SJSA1 (cell line): ENCODE data around the gene RAD51B. TPM values are rescaled to one million over a fixed set of nuclear protein-coding genes. Genes with fewer than 3 reads are reported as not detected.

Experiments
- DNase-seq, 2 experiments: peaks; one replicate each; pipeline ENCODE4 v3.0.0-alpha.2; 2015 to 2020; ENCODE audit warnings: low spot score in 2 of 2, low read depth in 1 of 2
- H3K27ac ChIP-seq: fragments of 250-450 bp; sonication (Bioruptor Pico); 2 replicates; pipeline ENCODE4 v1.5.1; 2020; ENCODE audit warnings: mild to moderate bottlenecking, moderate library complexity
- H3K27me3 ChIP-seq: fragments of 250-450 bp; sonication (Bioruptor Pico); replicated peaks from 2 replicates; pipeline ENCODE4 v1.5.1; 2020; ENCODE audit warnings: mild to moderate bottlenecking, moderate library complexity
- H3K36me3 ChIP-seq: fragments of 250-450 bp; sonication (Bioruptor Pico); 2 replicates; pipeline ENCODE4 v1.5.1; 2020; ENCODE audit warnings: mild to moderate bottlenecking
- H3K4me1 ChIP-seq: fragments of 250-450 bp; sonication (Bioruptor Pico); replicated peaks from 2 replicates; pipeline ENCODE4 v1.6.1; 2021; ENCODE audit warnings: mild to moderate bottlenecking
- H3K4me3 ChIP-seq: fragments of 250-450 bp; sonication (Bioruptor Pico); 2 replicates; pipeline ENCODE4 v1.5.1; 2020; ENCODE audit warnings: mild to moderate bottlenecking
- H3K9me3 ChIP-seq: fragments of 250-450 bp; sonication (Bioruptor Pico); replicated peaks from 2 replicates; pipeline ENCODE4 v1.5.1; 2020; ENCODE audit warnings: mild to moderate bottlenecking
- total RNA-seq: library from RNA; depleted of rRNA; stranded (reverse); fragments of >200 nt; shearing (Covaris generic); gene quantifications from 2 replicates; pipeline ENCODE4 v1.2.3, GENCODE V29; 2014

The RAD51B gene
- total RNA-seq, 1 experiment from 2014 or later: 4.7 TPM

DNA sequence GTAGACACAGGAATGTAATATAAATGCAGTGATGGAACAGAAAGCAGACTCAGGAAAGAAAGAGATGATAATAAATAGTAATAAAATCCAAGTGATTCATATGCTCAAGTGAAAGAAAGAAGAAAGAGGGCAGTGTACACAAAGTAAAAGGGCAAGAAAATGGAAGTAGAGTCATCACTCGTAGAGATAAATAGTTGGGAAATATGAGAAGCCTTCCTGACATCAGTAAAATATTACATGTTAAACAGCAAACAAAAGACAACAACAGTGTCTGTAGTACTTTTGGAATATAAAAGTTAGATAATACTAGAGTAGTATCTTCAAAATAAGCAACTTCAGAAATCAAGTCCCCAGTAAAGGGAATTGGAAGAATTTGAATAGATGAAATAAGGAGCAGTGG is 412.3 kb downstream of the RAD51B start:
- Histone ChIP-seq H3K36me3 (no peaks in the 10 kb centered on the region), H3K4me3 (no peak overlapping the region), H3K4me1 (peaks cover 53% of the 10 kb centered on the region), H3K9me3 (no peaks in the 10 kb centered on the region), H3K27ac (peak overlapping the region; percentile 88), H3K27me3 (no peaks in the 10 kb centered on the region)
- DNase-seq: peak in 1 of 2 experiments; percentile 48

DNA sequence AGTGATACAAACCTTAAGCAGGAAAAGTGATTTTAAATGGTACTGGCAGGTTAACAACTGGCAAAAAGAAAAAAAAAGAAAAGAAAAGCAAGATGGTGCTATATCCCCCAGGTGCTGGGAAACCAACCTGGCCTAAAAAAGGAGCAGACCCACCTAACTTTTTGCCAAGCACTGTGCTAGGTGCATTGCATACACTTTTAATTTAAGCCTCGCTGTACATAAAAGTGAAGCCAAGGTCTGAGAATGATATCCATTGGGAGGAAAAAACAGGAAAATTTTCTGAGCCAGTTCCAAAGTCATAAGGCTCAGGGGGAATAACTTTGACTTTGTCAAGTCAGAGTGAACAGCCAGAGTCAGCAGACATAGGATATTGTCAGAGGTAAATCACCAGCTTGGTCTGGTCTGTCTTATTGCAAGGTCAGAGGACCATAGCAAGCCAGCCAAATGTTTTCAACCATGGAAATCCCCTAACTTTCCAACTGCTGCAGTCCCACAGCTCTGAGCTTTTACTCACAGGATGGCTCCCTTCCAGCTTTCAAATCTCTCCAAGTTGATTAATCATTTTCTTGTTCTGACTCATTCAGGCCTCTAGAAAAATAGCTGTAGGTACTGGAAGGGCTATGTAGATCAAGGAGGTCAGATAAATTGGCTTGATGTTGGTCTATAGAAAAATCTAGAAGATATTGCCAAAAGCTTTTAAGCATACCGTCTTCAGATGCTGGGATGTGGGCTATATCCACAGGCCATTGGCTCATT is 412.9 kb downstream of the RAD51B start:
- no peaks in the 10 kb centered on the region for H3K27me3 ChIP-seq
- H3K9me3 ChIP-seq: no peaks in the 10 kb centered on the region
- H3K36me3 ChIP-seq: no peaks in the 10 kb centered on the region
- DNase-seq: peak; percentile 85 to 92
- peaks cover 53% of the 10 kb centered on the region for H3K4me1 ChIP-seq
- H3K4me3 ChIP-seq: no peak overlapping the region
- H3K27ac ChIP-seq: peak overlapping the region; percentile 88

DNA sequence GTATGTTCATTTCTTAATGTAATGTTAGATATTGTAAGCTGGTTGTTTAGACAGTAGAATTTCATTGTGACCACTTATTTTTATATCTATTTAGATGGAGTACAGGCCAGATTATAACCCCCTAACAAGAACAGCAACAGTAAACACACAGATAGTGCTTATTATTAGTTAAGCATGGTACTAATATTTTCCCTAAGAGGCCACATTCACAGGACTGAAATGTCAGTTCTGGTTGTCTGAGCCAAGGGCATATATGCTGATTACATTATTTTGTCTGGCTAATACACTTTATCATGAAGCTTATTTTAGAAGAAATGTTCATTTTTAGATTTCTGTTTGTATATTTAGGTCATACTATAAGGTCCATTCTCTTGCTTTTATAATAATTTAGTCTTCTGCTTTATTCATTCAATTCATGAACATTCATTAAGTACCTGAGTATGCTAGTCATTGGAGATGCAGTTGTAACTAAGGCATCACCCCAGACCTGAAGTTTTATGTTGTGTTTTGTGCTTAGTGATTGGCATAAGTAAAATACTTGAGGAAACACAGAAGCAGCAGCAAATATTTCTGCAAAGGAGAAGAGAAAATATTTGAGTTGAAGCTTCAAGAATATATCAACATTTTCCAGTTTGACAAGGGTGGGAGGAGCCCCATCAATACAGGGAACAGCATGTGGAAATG is 413.7 kb downstream of the RAD51B start:
- Histone ChIP-seq H3K4me3 (no peak overlapping the region), H3K9me3 (no peaks in the 10 kb centered on the region), H3K27ac (peak overlapping the region; percentile 45), H3K36me3 (no peaks in the 10 kb centered on the region), H3K27me3 (no peaks in the 10 kb centered on the region), H3K4me1 (peaks cover 53% of the 10 kb centered on the region)
- DNase-seq: no peak

DNA sequence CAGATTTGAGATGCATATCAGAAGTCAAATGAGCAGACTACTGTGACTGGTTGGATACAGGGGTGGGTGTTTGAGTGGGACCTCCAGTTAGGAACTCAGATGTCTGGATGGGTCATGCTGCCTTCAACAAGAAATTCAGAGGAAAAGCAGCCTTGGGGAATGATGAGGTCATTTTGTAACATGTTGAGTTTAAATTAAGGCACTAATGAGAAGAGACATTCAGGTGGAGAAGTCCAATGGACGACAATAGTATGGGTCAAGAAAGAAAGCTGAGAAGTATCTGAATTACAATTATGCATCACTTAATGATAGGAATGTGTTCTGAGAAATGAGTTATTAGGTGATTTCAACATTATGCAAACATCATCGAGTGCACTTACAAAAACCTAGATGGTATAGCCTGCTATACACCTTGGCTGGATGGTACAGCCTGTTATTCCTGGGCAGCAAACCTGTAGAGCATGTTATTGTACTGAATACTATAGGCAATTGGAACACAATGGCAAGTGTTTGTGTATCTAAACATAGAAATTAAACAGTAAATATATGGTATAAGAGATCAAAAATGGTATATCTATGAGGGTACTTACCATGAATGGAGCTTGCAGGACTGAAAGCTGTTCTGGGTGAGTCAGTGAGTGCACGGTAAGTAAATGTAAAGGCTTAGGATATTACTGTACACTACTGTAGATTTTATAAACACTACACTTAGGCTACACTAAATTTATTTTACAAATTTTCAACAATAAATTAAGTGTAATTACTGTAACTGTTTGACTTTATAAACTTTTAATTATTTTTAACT is 414.7 kb downstream of the RAD51B start:
- DNase-seq: no peak
- Histone ChIP-seq H3K27me3 (no peaks in the 10 kb centered on the region), H3K27ac (0 out of 2 replicates have a peak overlapping the region, but pooled peaks have one; percentile 1), H3K36me3 (no peaks in the 10 kb centered on the region), H3K4me3 (no peak overlapping the region), H3K4me1 (peaks cover 53% of the 10 kb centered on the region), H3K9me3 (no peaks in the 10 kb centered on the region)

DNA sequence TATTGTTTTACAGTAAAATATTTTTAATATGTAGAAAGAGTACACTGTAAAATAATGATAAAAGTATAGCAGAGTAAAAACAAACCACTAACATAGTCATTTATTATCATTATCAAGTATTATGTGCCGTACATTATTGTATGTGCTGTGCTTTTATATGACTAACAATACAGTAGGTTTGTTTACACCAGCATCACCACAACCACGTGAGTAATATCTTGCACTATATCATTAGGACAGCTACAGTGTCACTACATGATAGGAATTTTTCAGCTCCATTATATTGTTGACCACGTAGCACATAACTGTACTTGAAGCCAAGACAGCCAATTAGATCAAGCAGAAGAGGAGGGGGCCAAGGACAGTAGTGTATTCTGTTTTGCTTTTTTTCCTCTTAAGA is 415.4 kb downstream of the RAD51B start:
- Histone ChIP-seq H3K27me3 (no peaks in the 10 kb centered on the region), H3K9me3 (no peaks in the 10 kb centered on the region), H3K27ac (no peak overlapping the region), H3K4me3 (no peak overlapping the region), H3K36me3 (no peaks in the 10 kb centered on the region), H3K4me1 (peaks cover 52% of the 10 kb centered on the region)
- no peak for DNase-seq

DNA sequence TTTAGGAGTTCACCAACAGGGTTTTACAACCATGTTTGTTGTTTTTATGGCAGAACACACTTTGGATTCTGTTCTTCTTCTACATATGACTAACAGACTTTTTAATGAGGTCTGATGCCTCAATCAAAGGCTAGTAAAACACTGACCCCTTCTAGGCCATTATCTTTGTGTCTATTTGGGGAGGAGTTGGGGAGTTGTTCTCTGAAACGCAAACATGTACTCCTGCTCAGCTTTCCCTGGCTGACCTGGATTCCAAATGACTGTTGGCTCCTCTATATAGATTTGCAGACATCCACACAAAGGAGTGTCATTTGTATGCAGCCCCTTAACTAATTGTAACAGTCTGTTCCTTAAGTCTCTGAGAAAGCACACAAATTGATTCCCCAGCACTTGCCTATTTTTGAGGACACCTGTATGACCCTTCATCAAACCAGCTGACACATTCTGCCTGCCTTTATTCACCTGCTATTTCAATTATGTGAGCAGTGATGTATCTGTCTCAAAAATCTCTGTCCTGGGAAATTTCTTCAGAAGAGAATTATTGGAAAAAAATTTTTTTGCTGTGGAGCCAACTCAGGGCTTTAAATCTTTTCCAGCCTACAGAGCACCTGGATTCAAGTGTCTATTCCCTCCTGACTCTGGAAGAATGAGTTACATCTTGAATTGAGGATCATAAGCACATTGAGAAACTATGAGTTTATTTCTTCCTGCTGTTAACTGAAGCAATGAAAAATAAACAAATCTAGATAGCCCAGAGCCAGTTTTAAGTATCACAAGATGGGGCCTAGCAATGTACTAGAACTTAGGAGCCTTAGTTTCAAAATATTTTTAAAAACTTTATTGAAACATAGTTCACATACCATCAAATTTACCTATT is 417.2 kb downstream of the RAD51B start:
- Histone ChIP-seq H3K27ac (no peak overlapping the region), H3K4me1 (peaks cover 34% of the 10 kb centered on the region), H3K4me3 (no peak overlapping the region), H3K36me3 (no peaks in the 10 kb centered on the region), H3K9me3 (no peaks in the 10 kb centered on the region), H3K27me3 (no peaks in the 10 kb centered on the region)
- DNase-seq: no peak

DNA sequence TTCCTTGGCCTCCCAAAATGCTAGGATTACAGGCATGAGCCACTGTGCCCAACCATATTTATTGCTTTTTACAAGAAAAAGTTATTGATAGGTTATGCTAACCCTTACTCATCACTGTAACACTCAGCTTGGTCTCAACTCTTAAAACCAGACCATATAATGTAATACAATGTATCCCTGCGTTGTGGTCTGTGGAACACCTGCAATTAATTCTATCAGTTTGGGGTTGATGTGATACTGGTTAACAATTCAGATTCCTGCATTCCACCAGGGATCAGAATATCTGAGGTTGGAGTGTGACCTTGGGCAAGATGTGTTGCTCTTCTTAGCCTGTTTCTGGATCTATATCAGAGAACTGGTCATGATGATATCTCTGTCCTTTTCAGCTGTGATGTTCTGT is 419.0 kb downstream of the RAD51B start:
- DNase-seq: no peak
- Histone ChIP-seq H3K36me3 (no peaks in the 10 kb centered on the region), H3K27me3 (no peaks in the 10 kb centered on the region), H3K4me3 (no peak overlapping the region), H3K4me1 (peaks cover 19% of the 10 kb centered on the region), H3K9me3 (no peaks in the 10 kb centered on the region), H3K27ac (no peak overlapping the region)

DNA sequence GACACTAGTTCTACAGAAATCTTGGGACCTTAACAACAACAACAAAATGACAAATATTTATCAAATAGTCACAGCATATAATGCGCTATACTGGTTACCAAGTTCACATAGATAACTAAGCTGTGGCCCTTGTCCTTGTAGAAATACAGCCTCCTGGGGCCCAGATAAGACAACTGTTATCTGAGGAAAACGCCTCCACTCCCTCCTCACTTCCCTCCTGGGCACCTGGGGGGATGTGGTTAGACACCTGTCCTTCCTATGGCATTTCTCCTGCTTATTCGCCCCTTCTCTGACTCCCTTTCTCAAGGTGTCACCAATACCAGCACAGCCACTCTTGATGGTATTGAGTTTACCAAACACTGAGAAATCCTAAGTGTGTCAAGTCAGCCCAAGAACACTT is 419.4 kb downstream of the RAD51B start:
- no peak for DNase-seq
- Histone ChIP-seq H3K36me3 (no peaks in the 10 kb centered on the region), H3K4me1 (peaks cover 19% of the 10 kb centered on the region), H3K27ac (no peak overlapping the region), H3K9me3 (no peaks in the 10 kb centered on the region), H3K4me3 (no peak overlapping the region), H3K27me3 (no peaks in the 10 kb centered on the region)

DNA sequence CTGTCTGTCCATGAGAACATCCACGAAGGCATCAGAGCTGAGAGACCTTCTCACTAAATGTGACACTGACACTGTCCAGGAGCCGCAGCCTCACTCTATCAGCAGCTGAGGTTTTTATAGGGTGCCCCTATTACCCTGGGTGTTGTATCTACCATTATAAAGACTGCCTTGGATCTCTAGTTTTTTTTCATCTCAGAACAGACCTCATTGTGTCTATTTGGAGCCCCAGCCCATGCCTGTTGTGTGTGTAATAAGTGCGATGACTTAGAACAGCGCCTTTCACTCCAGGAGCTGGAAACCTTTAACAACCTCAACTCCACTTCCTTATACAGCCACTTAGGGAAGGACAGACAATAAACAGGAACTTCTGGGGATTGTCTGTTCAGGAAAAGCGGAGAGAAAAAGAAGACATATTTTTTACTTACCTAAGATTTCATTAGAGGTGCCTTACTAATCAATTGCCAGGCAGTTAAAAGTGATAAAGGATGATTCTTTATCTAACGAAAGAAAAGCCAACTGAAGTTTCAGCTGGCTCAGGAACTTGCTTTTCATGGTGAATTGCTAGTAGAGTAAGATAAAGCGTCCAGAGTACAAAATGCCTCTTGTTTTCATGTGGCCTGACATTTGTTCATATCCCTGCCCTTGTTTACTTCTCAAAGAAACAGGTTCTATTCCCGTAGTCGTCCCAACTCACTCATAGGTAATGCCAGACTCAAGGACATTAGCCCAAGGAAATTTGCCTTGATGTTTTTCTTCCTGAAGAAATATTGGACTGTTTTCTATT is 420.6 kb downstream of the RAD51B start:
- H3K27ac ChIP-seq: no peak overlapping the region
- no peak overlapping the region for H3K4me3 ChIP-seq
- H3K9me3 ChIP-seq: no peaks in the 10 kb centered on the region
- H3K27me3 ChIP-seq: no peaks in the 10 kb centered on the region
- no peak for DNase-seq
- peaks cover 16% of the 10 kb centered on the region for H3K4me1 ChIP-seq
- no peaks in the 10 kb centered on the region for H3K36me3 ChIP-seq

DNA sequence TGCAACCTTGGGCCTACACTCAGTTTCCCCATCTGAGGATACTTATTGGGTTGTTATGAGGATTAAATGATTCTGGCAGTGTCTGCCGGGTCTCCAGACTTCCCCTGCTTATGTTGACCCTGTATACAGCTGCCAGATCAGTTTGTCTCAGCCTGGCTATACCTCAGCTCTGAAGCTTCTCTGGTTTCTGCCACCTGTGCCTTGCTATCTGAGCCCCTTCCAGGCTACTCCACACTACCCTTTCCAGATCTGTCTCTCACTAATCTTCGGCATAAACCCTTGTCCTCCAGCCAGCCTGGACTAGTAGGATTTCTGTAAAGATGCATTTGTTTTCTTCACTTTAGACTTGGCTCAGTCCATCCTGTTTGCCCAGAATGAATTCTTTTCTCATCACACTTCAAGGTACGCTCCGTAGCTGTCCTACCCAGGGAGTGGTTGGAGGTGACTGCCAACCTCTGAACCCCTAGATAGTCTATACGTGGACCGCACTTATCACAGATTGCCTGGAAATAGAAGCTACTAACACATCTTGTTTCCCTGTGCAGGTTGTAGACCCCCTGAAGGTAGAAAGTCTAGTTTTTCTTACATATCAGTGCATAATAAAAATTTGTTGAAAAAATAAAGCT is 422.4 kb downstream of the RAD51B start:
- no peak for DNase-seq
- Histone ChIP-seq H3K27ac (no peak overlapping the region), H3K9me3 (no peaks in the 10 kb centered on the region), H3K36me3 (no peaks in the 10 kb centered on the region), H3K4me1 (peaks cover 32% of the 10 kb centered on the region), H3K27me3 (no peaks in the 10 kb centered on the region), H3K4me3 (no peak overlapping the region)

DNA sequence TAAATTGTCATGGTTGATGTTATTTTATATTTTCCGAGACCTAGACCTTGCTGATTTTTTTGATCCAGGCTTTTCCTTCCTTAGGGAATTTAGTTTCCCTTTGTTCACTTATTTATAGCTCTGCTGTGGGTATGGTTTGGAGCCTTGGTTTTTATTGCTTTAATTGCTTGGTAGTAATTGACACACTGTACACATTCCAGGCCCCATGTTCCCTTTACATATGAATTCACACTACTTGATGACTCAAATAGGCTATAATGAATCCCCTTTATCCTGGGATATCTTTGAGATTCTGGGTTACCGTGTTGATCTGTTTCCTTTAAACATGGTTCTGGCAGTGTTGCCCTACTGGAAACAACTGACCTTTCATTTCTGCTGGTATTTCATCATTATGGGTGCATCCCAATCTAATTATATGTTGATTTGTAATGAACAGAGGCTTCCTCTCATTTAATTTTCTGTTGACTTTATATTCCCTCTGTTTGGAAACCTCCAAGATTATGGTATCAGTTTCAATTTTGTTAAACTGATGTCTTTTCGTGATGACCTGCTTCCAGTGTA is 424.0 kb downstream of the RAD51B start:
- Histone ChIP-seq H3K9me3 (no peaks in the 10 kb centered on the region), H3K4me1 (peaks cover 42% of the 10 kb centered on the region), H3K27ac (no peak overlapping the region), H3K36me3 (no peaks in the 10 kb centered on the region), H3K27me3 (no peaks in the 10 kb centered on the region), H3K4me3 (no peak overlapping the region)
- DNase-seq: no peak

DNA sequence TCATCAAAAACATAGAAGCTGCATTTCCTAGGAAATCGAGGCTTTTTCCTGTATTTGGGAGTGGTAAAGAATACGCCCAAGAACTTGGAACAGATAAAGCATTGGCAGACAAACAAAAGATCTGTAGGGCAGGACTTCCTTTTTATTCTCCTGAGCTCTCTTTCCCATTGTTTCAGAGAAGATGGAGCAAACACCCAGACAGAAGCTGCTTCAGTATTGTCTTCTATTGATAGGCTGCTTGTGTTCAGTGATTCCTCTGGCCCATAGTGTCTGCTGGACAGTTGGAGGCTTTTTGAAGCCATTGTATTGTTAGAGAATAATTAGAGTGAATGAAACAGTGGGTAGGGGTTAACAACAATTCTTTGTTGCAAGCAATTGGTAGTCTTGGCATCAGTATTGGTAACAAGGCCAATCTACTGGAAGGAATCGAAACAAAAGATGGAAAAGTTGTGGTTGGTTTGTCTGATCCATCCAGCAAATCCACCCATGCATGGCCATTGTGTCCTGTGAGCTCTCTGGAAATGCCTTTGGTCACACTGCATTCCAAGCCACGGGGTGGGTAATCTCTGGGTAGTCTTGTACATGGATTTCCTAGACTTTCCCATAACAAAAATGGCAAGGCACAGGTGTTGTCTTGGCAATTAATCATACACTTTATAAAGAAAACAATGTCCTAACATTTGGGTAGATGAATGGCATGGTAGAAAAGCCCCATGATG is 424.8 kb downstream of the RAD51B start:
- H3K27me3 ChIP-seq: no peaks in the 10 kb centered on the region
- no peaks in the 10 kb centered on the region for H3K9me3 ChIP-seq
- peaks cover 51% of the 10 kb centered on the region for H3K4me1 ChIP-seq
- no peak overlapping the region for H3K4me3 ChIP-seq
- H3K27ac ChIP-seq: no peak overlapping the region
- no peak for DNase-seq
- H3K36me3 ChIP-seq: no peaks in the 10 kb centered on the region
